Tibial nerve (tissue), 4 donors: ENCODE data around the gene SMC3. TPM values are rescaled to one million over a fixed set of nuclear protein-coding genes. Genes with fewer than 3 reads are reported as not detected.

Source experiments
- DNase-seq, 2 donors: peaks; one replicate each; pipeline ENCODE4 v3.0.0-alpha.2; 2019; ENCODE audit warnings: low spot score in 2 of 2
- H3K27ac ChIP-seq, 4 donors: fragments of 200-600 bp; sonication (generic) in 3 of 4; one replicate each; pipeline ENCODE4 v1.5.1; 2017 to 2019; ENCODE audit warnings: mild to moderate bottlenecking in 1 of 4
- H3K27me3 ChIP-seq, 2 donors: fragments of 200-600 bp; sonication (generic) in 1 of 2; one replicate each; pipeline versions ENCODE4 v1.5.1 to v1.6.0; 2017 to 2019
- H3K36me3 ChIP-seq, 3 donors: fragments of 200-600 bp; sonication (generic); one replicate each; pipeline ENCODE4 v1.5.1; 2018 to 2019
- H3K4me1 ChIP-seq, 4 donors: fragments of 200-600 bp; sonication (generic) in 3 of 4; one replicate each; pipeline ENCODE4 v1.5.1; 2017 to 2019
- H3K4me3 ChIP-seq, 4 donors: fragments of 200-600 bp; sonication (generic) in 3 of 4; one replicate each; pipeline ENCODE4 v1.5.1; 2017 to 2019; ENCODE audit warnings: mild to moderate bottlenecking in 1 of 4, moderate library complexity in 1 of 4
- H3K9me3 ChIP-seq, 4 donors: fragments of 200-600 bp; sonication (generic) in 3 of 4; one replicate each; pipeline ENCODE4 v1.5.1; 2017 to 2019
- CTCF ChIP-seq, 5 experiments: fragments of 200-600 bp in 3 of 5; fragments of 450-650 bp in 2 of 5; sonication (generic) in 3 of 5; IDR thresholded peaks; one replicate each; pipeline ENCODE4 v1.5.1; 2016 to 2019; ENCODE audit warnings: antibody characterized with exemption in 5 of 5, mild to moderate bottlenecking in 3 of 5, moderate library complexity in 2 of 5
- EP300 ChIP-seq, 2 donors: sonication (generic); formaldehyde crosslinking; IDR thresholded peaks; one replicate each; pipeline ENCODE4 v1.6.1; 2017; ENCODE audit warnings: antibody characterized with exemption in 2 of 2, mild to moderate bottlenecking in 1 of 2
- POLR2A ChIP-seq, 2 donors: fragments of 450-650 bp; IDR thresholded peaks; one replicate each; pipeline ENCODE4 v1.6.1; 2017; ENCODE audit warnings: antibody characterized with exemption in 2 of 2, mild to moderate bottlenecking in 2 of 2, moderate library complexity in 2 of 2
- WGBS, 2 donors: methylation state at CpG; one replicate each; pipeline ENCODE4 v1.1.5; 2018; 5-methylcytosine and 5-hydroxymethylcytosine counted together
- total RNA-seq, 4 donors: library from RNA; depleted of rRNA; stranded (reverse); fragments of >200 nt; gene quantifications; one replicate each; pipeline ENCODE4 v1.1.0, GENCODE V29; 2016

The SMC3 gene
- total RNA-seq, 4 donors from 2014 or later: 31.0 to 41.4 (median 33.4) TPM

GRCh38 chr10:110546077-110546476 lies 21.4 kb upstream of the SMC3 start:
- H3K27ac ChIP-seq: no peak overlapping the region
- no peaks in the 10 kb centered on the region for H3K9me3 ChIP-seq
- peaks cover 0 to 23% of the 10 kb centered on the region in 2 donors for H3K27me3 ChIP-seq
- H3K36me3 ChIP-seq: no peaks in the 10 kb centered on the region
- no peak overlapping the region for H3K4me3 ChIP-seq
- 65 to 66% methylated on average over 6 of the region's 6 CpGs for WGBS, 2 donors
- no peak for TF ChIP-seq CTCF (IDR thresholded peaks at IDR 0.05)
- TF ChIP-seq EP300 (IDR thresholded peaks at IDR 0.05): no peak
- no peak for TF ChIP-seq POLR2A (IDR thresholded peaks at IDR 0.05)
- H3K4me1 ChIP-seq: peaks cover 0 to 7% (median 0%) of the 10 kb centered on the region in 4 donors
- DNase-seq: no peak

GRCh38 chr10:110546499-110547110 lies 20.9 kb upstream of the SMC3 start:
- Histone ChIP-seq H3K27ac (no peak overlapping the region), H3K36me3 (no peaks in the 10 kb centered on the region), H3K4me3 (no peak overlapping the region), H3K4me1 (peaks cover 0 to 7% (median 0%) of the 10 kb centered on the region in 4 donors), H3K27me3 (peaks cover 0 to 28% of the 10 kb centered on the region in 2 donors), H3K9me3 (no peaks in the 10 kb centered on the region)
- DNase-seq: no peak
- TF ChIP-seq EP300 (IDR thresholded peaks at IDR 0.05): no peak
- no peak for TF ChIP-seq POLR2A (IDR thresholded peaks at IDR 0.05)
- TF ChIP-seq CTCF (IDR thresholded peaks at IDR 0.05): no peak
- 68 to 76% methylated on average over 7 of the region's 7 CpGs for WGBS, 2 donors

- no peak overlapping the region for H3K4me3 ChIP-seq
- H3K27me3 ChIP-seq: peaks cover 0 to 30% of the 10 kb centered on the region in 2 donors
- 11 to 12% methylated on average over 8 of the region's 8 CpGs for WGBS, 2 donors
- peaks cover 0 to 7% (median 0%) of the 10 kb centered on the region in 4 donors for H3K4me1 ChIP-seq
- DNase-seq: no peak
- no peak overlapping the region for H3K27ac ChIP-seq
- TF ChIP-seq CTCF (IDR thresholded peaks at IDR 0.05) (peak; percentile 73 to 86 (median 79)), POLR2A (IDR thresholded peaks at IDR 0.05) (no peak), EP300 (IDR thresholded peaks at IDR 0.05) (peak in 1 of 2 donors; percentile 37)
- no peaks in the 10 kb centered on the region for H3K36me3 ChIP-seq
- H3K9me3 ChIP-seq: no peaks in the 10 kb centered on the region
Observed at GRCh38 chr10:110547139-110547761, 20.2 kb upstream of the SMC3 start.

GRCh38 chr10:110548002-110548401 lies 19.5 kb upstream of the SMC3 start:
- Histone ChIP-seq H3K27me3 (peaks cover 0 to 30% of the 10 kb centered on the region in 2 donors), H3K4me1 (peaks cover 0 to 7% (median 0%) of the 10 kb centered on the region in 4 donors), H3K36me3 (no peaks in the 10 kb centered on the region), H3K9me3 (no peaks in the 10 kb centered on the region), H3K4me3 (no peak overlapping the region), H3K27ac (no peak overlapping the region)
- no peak for DNase-seq
- no peak for TF ChIP-seq CTCF (IDR thresholded peaks at IDR 0.05)
- 57 to 63% methylated on average over 5 of the region's 5 CpGs for WGBS, 2 donors

- Histone ChIP-seq H3K36me3 (no peaks in the 10 kb centered on the region), H3K9me3 (no peaks in the 10 kb centered on the region), H3K27me3 (peaks cover 0 to 30% of the 10 kb centered on the region in 2 donors), H3K4me1 (peaks cover 0 to 7% (median 0%) of the 10 kb centered on the region in 4 donors), H3K4me3 (no peak overlapping the region), H3K27ac (no peak overlapping the region)
- no peak for TF ChIP-seq CTCF (IDR thresholded peaks at IDR 0.05)
- no peak for TF ChIP-seq EP300 (IDR thresholded peaks at IDR 0.05)
- WGBS, 2 donors: 73 to 75% methylated on average over 5 of the region's 5 CpGs
- no peak for DNase-seq
Observed at GRCh38 chr10:110549211-110549610, 18.3 kb upstream of the SMC3 start.
